ENCODE results near the gene DNTTIP2.
"Not testable (repeated sequence)": the region's sequence is repeated elsewhere in the genome, so short reads cannot be mapped to it uniquely, and the experiment has no call there.

Gene DNTTIP2

GRCh38 chr1:93877529-93877928 lies 1.5 kb downstream of the DNTTIP2 start:
- no peak for DNase-seq (ENCODE audit: low spot score)

GRCh38 chr1:93876244-93876643 lies 2.8 kb downstream of the DNTTIP2 start:
- no peak for DNase-seq (ENCODE audit: low spot score)

GRCh38 chr1:93874025-93874651 lies 4.9 kb downstream of the DNTTIP2 start:
- DNase-seq (ENCODE audit: low spot score), result peak; percentile 27

- no peak for DNase-seq (ENCODE audit: low spot score)
Measured at GRCh38 chr1:93871366-93871765, 7.6 kb downstream of the DNTTIP2 start.

GRCh38 chr1:93869653-93870052 lies 9.4 kb downstream of the DNTTIP2 start:
- DNase-seq (ENCODE audit: low spot score), result no peak

- DNase-seq (ENCODE audit: low spot score), result not testable (repeated sequence)
Measured at GRCh38 chr1:93868492-93868891, 10.5 kb downstream of the DNTTIP2 start.

GRCh38 chr1:93865253-93865652 lies 13.8 kb downstream of the DNTTIP2 start:
- DNase-seq (ENCODE audit: low spot score), result no peak

- no peak for DNase-seq (ENCODE audit: low spot score)
Measured at GRCh38 chr1:93864175-93864574, 14.8 kb downstream of the DNTTIP2 start.

- DNase-seq (ENCODE audit: low spot score), result not testable (repeated sequence)
Measured at GRCh38 chr1:93857653-93858052, 21.4 kb downstream of the DNTTIP2 start.

- DNase-seq (ENCODE audit: low spot score), result not testable (repeated sequence)
Measured at GRCh38 chr1:93855983-93856382, 23.0 kb downstream of the DNTTIP2 start.

GRCh38 chr1:93853940-93854339 lies 25.1 kb downstream of the DNTTIP2 start:
- no peak for DNase-seq (ENCODE audit: low spot score)

- no peak for DNase-seq (ENCODE audit: low spot score)
Measured at GRCh38 chr1:93851878-93852277, 27.1 kb downstream of the DNTTIP2 start.

- no peak for DNase-seq (ENCODE audit: low spot score)
Measured at GRCh38 chr1:93851327-93851712, 27.7 kb downstream of the DNTTIP2 start.

- DNase-seq (ENCODE audit: low spot score), result peak; percentile 40
Measured at GRCh38 chr1:93850687-93851326, 28.2 kb downstream of the DNTTIP2 start.

- DNase-seq (ENCODE audit: low spot score), result no peak
Measured at GRCh38 chr1:93848350-93848883, 30.6 kb downstream of the DNTTIP2 start.

- peak; percentile 59 for DNase-seq (ENCODE audit: low spot score)
Measured at GRCh38 chr1:93847811-93848288, 31.2 kb downstream of the DNTTIP2 start.

GRCh38 chr1:93846992-93847810 lies 31.8 kb downstream of the DNTTIP2 start:
- peak; percentile 85 for DNase-seq (ENCODE audit: low spot score)

- peak; percentile 78 for DNase-seq (ENCODE audit: low spot score)
Measured at GRCh38 chr1:93846206-93846991, 32.6 kb downstream of the DNTTIP2 start.

GRCh38 chr1:93845538-93846205 lies 33.3 kb downstream of the DNTTIP2 start:
- peak; percentile 73 for DNase-seq (ENCODE audit: low spot score)

GRCh38 chr1:93844262-93845045 lies 34.6 kb downstream of the DNTTIP2 start:
- peak; percentile 67 for DNase-seq (ENCODE audit: low spot score)

Data from activated CD4-positive, alpha-beta T cell treated with anti-CD3 and anti-CD28 coated beads, Interleukin-2, Interleukin-4, amounts not matched to agents 100 ng/mL and 50 ng/mL, durations not matched to agents 16 hours and 8 hours (primary cell).